NCI-H526 (cell line): ENCODE data around the gene CPEB1.
A peak's percentile ranks its signal among the peaks of the same experiment; 100 is the strongest.

Experiments used
- DNase-seq, 2 experiments: peaks; one replicate each; lab custom pipeline; 2025; lab: John Stamatoyannopoulos, UW

The CPEB1 gene

DNA sequence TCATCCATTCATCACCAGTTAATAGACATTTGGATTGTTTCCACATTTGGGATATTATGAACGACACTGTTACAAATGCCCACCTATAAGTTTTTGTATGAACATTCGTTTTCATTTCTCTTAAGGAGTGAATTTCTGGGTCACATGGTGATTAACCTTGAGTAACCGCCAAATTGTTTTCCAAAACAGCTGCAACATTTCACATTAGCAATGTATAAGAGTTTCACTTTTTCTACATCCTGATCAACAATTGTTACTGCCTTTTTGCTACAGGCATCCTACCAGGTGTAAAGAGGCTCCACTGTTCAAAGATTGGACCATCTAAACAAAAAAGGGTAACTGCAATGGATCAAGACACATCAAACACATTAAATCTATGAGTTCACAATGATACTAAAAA is 52.0 kb downstream of the CPEB1 start:
- no peak for DNase-seq

DNA sequence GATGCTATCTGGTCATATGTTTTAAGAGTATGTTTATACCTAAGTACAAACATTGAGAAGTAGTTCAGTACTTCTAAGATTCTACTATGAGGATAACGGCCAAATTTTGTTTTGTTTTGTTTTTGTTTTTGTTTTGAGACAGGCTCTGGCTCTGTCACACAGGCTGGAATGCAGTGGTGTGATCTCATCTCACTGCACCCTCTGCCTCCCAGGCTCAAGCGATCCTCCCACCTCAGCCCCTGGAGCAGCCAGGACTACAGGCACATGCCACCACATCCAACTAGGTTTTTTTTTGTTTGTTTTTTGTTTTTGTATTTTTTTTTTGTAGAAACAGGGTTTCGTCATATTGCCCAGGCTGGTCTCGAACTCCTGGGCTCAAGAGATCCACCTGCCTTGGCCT is 59.4 kb downstream of the CPEB1 start:
- no peak for DNase-seq

DNA sequence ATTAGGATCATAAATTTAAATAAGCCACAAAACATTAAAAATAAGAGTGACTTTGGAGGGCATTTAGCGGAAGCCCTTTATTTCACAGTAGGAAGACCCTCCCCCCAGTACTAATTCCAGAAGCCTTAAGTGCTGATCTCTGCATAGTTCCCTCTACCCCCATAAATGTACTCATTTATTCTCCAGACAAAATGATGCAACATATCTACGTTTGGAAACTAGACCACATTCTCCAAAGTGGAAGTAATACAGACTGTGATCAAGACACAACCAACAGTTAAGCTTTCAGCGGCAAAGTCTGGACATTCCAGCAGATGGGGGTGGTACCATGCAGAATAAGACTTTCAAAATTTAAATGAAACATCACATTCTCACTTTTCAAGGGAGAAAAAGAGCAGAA is 62.1 kb downstream of the CPEB1 start:
- no peak for DNase-seq

GRCh38 chr15:82580713-82581112 is 66.5 kb downstream of the CPEB1 start:
- no peak for DNase-seq

GRCh38 chr15:82575335-82575734 is 71.8 kb downstream of the CPEB1 start:
- no peak for DNase-seq

DNA sequence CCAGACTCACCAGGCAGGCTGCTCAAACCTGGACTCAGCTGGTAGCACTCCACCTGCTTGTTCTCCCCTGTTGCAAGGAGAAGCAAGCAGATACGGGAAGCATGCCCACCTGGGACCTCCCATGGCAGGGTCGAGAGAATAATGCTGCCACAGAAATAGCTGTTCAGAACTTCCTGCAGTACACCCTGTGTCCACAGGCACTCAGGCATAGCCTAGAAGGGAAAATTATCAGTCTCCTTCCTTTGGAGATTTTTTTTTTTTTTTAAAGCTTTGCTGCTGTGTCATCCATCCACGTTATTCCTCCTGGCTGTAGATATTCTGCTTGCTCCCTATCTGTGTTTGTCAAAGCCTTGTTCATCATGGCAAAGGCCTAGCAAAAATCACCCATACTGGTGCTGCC is 74.2 kb downstream of the CPEB1 start:
- DNase-seq = no peak

DNA sequence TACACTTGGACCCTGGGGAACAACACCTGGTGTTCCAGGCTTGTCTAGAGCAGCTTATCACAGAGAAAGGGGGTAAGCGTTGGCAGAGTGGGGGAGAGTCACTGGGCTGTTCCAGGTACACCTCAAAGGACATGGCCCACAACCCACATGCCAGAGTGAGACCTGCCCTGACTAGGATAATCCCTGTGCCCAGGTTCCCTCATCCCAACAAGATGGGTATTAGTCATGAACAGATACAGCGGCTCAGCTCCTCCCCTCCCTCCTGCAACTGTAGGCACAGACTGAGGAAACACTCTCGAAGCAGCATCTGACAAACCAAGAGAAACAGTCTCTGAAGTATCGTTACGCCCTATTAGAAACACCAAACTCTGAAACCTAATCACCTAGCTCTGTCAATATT is 74.9 kb downstream of the CPEB1 start:
- no peak for DNase-seq

DNA sequence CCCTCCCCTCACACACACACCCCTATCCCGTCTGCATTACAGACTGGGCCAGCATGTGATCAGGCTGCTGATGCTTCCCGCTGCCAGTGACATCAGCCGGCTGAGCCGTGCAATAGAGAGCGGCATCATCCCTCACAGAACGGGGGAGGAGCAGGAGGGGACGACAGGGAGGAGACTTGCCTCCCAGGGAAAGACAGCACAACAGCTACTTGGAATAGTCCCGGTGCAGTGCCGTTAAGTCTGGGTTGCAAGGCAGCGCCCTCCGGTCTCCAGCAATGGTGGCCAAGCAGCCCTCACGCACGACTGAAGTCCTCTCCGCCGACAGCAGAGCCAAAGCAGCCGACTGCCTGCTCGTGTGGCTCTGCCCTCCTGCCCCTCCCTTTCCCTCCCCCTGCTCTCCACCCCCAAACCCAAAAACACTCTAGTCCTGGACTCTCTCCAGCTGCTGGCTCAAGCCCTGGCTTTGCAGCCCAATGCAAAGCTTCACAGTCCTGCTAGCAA is 75.4 kb downstream of the CPEB1 start:
- peak; percentile 1 to 8 for DNase-seq

DNA sequence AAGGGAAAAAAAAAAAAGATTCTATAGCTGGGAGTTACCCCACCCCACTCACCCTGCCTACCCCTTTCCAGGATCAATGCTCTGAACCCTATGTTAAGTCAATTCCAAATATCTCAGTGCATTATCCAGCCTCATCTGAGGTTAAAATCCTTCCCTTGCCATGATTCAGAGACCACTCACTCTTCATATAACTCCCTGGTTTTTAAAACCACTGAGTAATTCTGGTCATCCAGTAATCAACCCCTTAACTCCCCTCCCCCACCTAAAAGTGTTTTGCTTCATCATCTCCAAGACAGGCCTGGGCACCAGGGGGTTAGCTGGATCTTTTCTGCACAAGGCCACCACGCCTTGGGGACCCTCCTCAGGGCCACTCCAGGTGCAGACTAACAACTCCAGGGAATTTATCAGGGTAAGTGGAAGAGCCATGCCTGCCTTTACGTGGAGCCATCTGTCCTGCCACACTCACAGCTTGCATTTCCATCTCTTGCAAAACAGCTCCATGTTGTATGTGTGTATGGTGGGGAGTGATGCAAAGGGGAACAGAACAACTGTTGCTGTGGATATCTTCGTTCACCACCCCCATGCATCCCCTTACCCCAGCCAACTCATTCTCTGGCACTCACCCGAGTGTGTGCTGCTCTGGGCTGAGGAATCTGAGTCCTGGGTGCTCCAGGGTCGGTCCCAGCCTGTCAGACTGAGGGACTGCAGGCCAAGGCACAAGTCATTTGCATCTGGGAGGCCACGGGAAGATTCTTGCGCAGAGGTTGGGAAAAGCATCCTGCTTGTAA is 76.2 kb downstream of the CPEB1 start:
- DNase-seq = peak in 1 of 2 experiments; percentile 1

GRCh38 chr15:82569834-82570233 is 77.3 kb downstream of the CPEB1 start:
- no peak for DNase-seq

GRCh38 chr15:82568986-82569385 is 78.2 kb downstream of the CPEB1 start:
- no peak for DNase-seq

GRCh38 chr15:82567661-82568060 is 79.5 kb downstream of the CPEB1 start:
- no peak for DNase-seq

DNA sequence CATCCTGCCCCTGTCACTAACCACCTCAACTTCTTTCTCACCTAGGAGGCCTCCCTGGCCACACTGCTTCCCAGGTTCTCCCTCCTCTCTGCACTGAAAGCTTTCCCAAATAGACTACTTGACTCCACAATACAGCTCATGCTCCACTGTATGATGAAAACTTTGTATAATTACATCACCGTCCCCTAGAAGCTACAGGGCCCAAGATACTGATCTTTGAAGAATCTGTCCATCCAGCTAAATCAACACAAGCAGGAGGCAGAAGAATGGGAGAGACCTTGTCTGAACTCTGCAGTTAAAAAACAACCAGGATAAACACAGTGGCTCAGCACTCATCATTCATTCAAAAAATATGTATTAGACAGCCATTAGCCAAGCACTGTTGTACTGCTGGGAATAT is 80.5 kb downstream of the CPEB1 start:
- no peak for DNase-seq

GRCh38 chr15:82558502-82558901 is 88.7 kb downstream of the CPEB1 start:
- no peak for DNase-seq

- DNase-seq = no peak
Measured at GRCh38 chr15:82556315-82557035, 90.7 kb downstream of the CPEB1 start.

- DNase-seq = no peak
Measured at GRCh38 chr15:82554849-82555248, 92.3 kb downstream of the CPEB1 start.

- no peak for DNase-seq
Measured at GRCh38 chr15:82554351-82554750, 92.8 kb downstream of the CPEB1 start.

- DNase-seq = no peak
Measured at GRCh38 chr15:82553846-82554245, 93.3 kb downstream of the CPEB1 start.

DNA sequence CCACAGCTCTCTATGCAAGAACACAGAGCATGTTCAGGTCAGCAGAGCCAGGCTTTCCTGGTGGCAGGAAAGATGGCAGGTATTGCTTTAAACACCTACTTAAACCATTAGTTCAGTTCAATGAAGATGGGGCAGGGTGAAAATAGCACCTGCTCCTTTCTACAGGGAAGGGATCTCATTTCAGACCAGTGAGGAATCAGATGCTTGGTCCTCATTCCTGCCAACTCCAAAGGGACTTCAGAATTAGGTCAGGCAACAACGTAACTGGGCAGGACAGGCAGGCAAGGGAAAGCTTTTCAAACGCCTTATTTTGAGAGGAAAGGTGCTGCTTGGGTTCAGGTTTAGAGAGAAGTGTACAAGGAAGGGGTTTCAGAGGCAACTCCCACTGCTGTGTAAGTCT is 94.3 kb downstream of the CPEB1 start:
- no peak for DNase-seq

DNA sequence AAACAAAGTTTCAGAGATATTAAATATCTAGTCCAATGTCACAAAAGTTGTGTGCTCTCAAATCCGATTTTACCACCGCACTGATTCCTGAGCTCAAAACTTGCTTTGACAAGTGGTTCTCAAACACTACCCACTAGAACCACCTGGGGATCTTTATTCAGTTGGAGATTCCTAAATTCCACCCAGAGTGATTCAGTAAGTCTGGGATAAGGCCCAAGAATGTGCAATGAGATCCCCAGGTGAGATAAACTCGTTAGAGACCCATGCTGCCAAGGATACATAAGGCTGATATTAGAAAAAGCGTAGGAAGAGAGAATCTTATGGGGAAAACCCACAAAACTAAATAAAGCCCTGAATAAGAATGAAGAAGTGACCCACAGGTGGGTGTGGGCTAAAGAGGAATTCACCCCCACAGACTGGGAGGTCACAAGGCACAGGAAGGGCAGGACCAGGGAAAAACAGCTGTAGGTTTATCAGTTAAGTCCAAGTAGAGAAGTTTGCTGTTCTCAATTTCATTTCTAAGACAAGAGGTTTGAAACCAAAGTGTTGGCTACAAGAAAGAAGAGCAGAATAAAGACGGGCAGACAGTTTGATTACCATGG is 95.4 kb downstream of the CPEB1 start:
- no peak for DNase-seq

GRCh38 chr15:82549199-82549665 is 97.9 kb downstream of the CPEB1 start:
- no peak for DNase-seq

- DNase-seq = no peak
Measured at GRCh38 chr15:82548700-82549099, 98.5 kb downstream of the CPEB1 start.

GRCh38 chr15:82545478-82545877 is 101.7 kb downstream of the CPEB1 start:
- DNase-seq = no peak
